ENCODE results near the gene AMBRA1.
"Not testable (repeated sequence)": the region's sequence is repeated elsewhere in the genome, so short reads cannot be mapped to it uniquely, and the experiment has no call there.

AMBRA1 gene

GRCh38 chr11:46381048-46381818 is 212.6 kb downstream of the AMBRA1 start, which contains the start of gene MDK:
Gene MDK, plus strand, starts transcription at chr11:46381669. Its CDS starts 389 bp downstream, at chr11:46382058.
- no peaks in the 10 kb centered on the region for H3K79me2 ChIP-seq
- peak within 1 kb of the TSS; percentile 50 for H3K4me3 ChIP-seq (ENCODE audit: low read depth, low read length)
- H3K27me3 ChIP-seq (ENCODE audit: control insufficient read depth, insufficient read depth, low read length), result no peaks in the 10 kb centered on the region
- H3K27ac ChIP-seq, result peak within 1 kb of the TSS; percentile 36
- H3K36me3 ChIP-seq (ENCODE audit: control insufficient read depth, insufficient read depth, low read length), result no peaks in the 10 kb centered on the region
- H3K4me1 ChIP-seq, result no peaks in the 10 kb centered on the region
- TF ChIP-seq CTCF (IDR thresholded peaks at IDR 0.05), result no peak
- H2AFZ ChIP-seq, result peak within 1 kb of the TSS; percentile 75
- no peaks in the 10 kb centered on the region for H3K9me3 ChIP-seq (ENCODE audit: control insufficient read depth, low read length)
- H3K4me2 ChIP-seq (ENCODE audit: low read length), result peak within 1 kb of the TSS; percentile 78
- H3K9ac ChIP-seq, result no peak within 1 kb of the TSS

- H3K9me3 ChIP-seq (ENCODE audit: control insufficient read depth, low read length), result no peaks in the 10 kb centered on the region
- H3K27ac ChIP-seq, result peak overlapping the region; percentile 36
- H3K79me2 ChIP-seq, result no peaks in the 10 kb centered on the region
- no peaks in the 10 kb centered on the region for H3K36me3 ChIP-seq (ENCODE audit: control insufficient read depth, insufficient read depth, low read length)
- no peak for TF ChIP-seq CTCF (IDR thresholded peaks at IDR 0.05)
- no peaks in the 10 kb centered on the region for H3K27me3 ChIP-seq (ENCODE audit: control insufficient read depth, insufficient read depth, low read length)
- H3K4me1 ChIP-seq, result no peaks in the 10 kb centered on the region
- H3K4me2 ChIP-seq (ENCODE audit: low read length), result peak overlapping the region; percentile 78
- peak overlapping the region; percentile 75 for H2AFZ ChIP-seq
- peak overlapping the region; percentile 50 for H3K4me3 ChIP-seq (ENCODE audit: low read depth, low read length)
- H3K9ac ChIP-seq, result no peak overlapping the region
These were observed 213.3 kb downstream of the AMBRA1 start for GRCh38 chr11:46380340-46381047.

GRCh38 chr11:46379482-46380293 is 214.1 kb downstream of the AMBRA1 start:
- not testable (repeated sequence) for H3K4me3 ChIP-seq (ENCODE audit: low read depth, low read length); H3K4me2 ChIP-seq (ENCODE audit: low read length); H3K9ac ChIP-seq; H3K36me3 ChIP-seq (ENCODE audit: control insufficient read depth, insufficient read depth, low read length); H2AFZ ChIP-seq; H3K4me1 ChIP-seq; H3K79me2 ChIP-seq; H3K27me3 ChIP-seq (ENCODE audit: control insufficient read depth, insufficient read depth, low read length); H3K9me3 ChIP-seq (ENCODE audit: control insufficient read depth, low read length)
- H3K27ac ChIP-seq, result peak overlapping the region; percentile 4

- TF ChIP-seq CTCF (IDR thresholded peaks at IDR 0.05), result no peak
- H3K4me1 ChIP-seq, result no peaks in the 10 kb centered on the region
- no peak overlapping the region for H3K27ac ChIP-seq
These were observed 214.9 kb downstream of the AMBRA1 start for GRCh38 chr11:46378811-46379481.

More at GRCh38 chr11:46378811-46379481, 214.9 kb downstream of the AMBRA1 start:
- no peak overlapping the region for H3K4me2 ChIP-seq (ENCODE audit: low read length)
- no peaks in the 10 kb centered on the region for H3K9me3 ChIP-seq (ENCODE audit: control insufficient read depth, low read length)
- no peaks in the 10 kb centered on the region for H3K36me3 ChIP-seq (ENCODE audit: control insufficient read depth, insufficient read depth, low read length)
- no peaks in the 10 kb centered on the region for H3K27me3 ChIP-seq (ENCODE audit: control insufficient read depth, insufficient read depth, low read length)
- no peak overlapping the region for H3K4me3 ChIP-seq (ENCODE audit: low read depth, low read length)
- H3K79me2 ChIP-seq, result no peaks in the 10 kb centered on the region
- H3K9ac ChIP-seq, result no peak overlapping the region
- H2AFZ ChIP-seq, result no peak overlapping the region
